GM23338 (cell line): Measurements from ENCODE around the gene GLOD4.

Experiments used
- EZH2phosphoT487 ChIP-seq: fragments of 200-600 bp; sonication (generic); IDR thresholded peaks from one replicate; pipeline ENCODE4 v1.8.1; 2018; ENCODE audit warnings: antibody characterized with exemption; ENCODE audit not compliant: unreplicated experiment
- STAT1 ChIP-seq: IDR thresholded peaks from one replicate; pipeline ENCODE4 v1.6.1; 2016; ENCODE audit warnings: antibody characterized with exemption; ENCODE audit not compliant: unreplicated experiment

DNA sequence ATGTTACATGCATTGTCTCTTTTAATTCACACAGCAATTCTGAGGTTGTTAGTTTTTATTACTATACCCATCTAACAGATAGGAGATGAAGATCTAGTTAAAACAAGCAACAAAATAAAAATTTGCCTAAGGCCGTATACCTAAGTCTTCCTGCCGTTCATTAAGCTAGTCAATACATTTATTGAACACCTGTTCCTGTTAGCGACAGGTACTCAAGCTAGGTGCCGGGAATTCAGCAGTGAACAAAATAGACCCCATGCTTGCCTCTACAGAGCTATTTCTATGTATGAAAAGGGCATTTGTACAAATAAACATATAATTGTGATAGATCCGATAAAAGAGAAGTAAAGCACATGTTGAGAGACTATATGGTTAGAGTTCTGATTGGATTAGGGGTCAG, 64.0 kb downstream of the GLOD4 start:
- no peak for TF ChIP-seq EZH2phosphoT487
- no peak for TF ChIP-seq STAT1
